GM21390 (cell line): ENCODE data around the gene MALL.
A peak's percentile ranks its signal among the peaks of the same experiment; 100 is the strongest.
"Not testable (repeated sequence)": the region's sequence is repeated elsewhere in the genome, so short reads cannot be mapped to it uniquely, and the experiment has no call there.

Experiments
- ATAC-seq: cut with Tn5 transposase; IDR thresholded peaks from one replicate; pipeline ENCODE4 v1.9.1; 2021; ENCODE audit not compliant: unreplicated experiment

MALL gene

GRCh38 chr2:110121052-110121334 is 5.4 kb upstream of the MALL start:
- no peak for ATAC-seq

- ATAC-seq = no peak
Measured at GRCh38 chr2:110120171-110121051, 4.8 kb upstream of the MALL start.

GRCh38 chr2:110116033-110116710 is 550 bp upstream of the MALL start:
- ATAC-seq = no peak

- no peak for ATAC-seq
Measured at GRCh38 chr2:110114831-110115255, 779 bp downstream of the MALL start.

DNA sequence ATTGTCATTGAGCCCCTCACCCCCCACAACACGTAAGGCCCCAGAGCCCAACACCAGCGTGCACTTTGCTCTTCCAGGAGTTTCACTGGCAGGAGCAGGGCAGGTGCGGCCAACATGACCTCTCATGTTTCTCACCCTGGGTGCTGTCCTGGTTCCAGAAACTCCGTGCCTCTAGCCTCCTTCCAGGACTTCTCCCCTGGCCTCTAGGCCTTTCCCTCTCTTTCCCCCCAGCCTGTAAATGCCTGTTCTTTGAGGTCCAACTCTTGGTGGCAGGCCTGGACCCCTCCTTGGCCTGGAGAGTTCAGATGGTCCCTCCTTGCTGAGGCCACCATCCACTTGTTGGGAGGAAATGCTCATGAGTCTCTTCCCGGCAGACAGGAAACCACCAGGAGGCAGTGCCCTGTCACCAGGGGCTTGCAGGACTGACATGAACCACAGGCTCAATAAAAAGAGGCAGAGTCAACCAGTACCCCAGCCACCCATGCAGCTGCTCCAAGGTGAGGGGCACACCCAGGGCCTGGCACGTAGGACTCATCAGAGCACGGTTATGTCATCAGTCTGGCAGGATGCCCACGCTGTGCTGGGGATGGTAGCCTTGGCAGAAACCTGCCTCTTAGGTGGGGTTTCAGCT is 1.5 kb downstream of the MALL start:
- no peak for ATAC-seq

DNA sequence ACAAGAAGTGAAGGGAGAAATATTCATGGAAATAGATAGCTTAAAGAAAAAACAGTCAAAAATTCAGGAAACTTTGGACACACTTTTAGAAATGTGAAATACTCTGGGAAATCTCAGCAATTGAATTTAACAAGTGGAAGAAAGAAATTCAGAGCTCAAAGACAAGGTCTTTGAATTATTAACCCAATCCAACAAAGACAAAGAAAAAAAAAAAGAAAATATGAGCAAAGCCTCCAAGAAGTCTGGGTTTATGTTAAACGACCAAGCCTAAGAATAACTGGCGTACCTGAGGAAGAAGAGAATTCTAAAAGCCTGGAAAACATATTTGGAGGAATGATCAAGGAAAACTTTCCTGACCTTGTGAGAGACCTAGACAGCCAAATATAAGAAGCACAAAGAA is 7.3 kb downstream of the MALL start:
- not testable (repeated sequence) for ATAC-seq

DNA sequence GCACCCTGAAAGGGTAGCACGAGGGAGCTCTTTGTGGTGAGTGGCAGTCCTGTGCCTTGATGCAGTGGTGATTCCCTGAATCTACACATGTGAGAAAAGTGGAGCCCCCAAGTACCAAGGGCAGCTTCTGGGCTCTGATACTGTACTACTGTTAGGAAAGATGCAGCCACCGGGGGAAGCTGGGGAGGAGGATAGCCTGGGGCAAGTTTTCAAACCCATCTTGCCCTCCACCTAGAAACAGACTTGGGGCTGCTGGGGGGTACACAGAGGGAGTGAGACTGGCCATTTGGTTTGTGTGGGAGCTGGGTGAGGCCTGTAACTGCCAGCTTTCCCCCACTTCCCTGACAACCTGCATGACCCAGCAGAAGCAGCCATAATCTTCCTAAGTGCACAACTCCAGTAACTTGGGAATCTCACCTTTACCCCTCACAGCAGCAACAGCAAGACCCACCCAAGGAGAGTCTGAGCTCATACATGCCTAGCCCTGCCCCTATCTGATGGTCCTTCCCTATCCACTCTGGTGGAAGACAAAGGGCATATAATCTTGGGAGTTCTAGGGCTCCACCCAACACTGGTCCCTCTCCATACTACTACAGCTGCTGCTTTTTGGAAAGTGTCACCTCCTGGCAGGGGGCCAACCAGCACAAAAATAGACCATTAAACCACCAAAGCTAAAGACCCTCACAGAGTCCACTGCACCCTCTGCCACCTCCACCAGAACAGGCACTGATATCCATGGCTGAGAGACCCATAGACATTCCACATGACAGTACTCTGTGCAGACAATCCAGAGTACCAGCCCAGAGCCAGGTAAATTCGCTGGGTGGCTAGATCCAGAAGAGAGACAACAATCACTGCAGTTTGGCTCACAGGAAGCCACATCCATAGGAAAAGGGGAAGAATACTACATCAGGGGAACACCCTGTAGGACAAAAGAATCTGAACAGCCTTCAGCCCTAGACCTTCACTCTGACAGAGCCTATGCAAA is 8.2 kb downstream of the MALL start:
- no peak for ATAC-seq

DNA sequence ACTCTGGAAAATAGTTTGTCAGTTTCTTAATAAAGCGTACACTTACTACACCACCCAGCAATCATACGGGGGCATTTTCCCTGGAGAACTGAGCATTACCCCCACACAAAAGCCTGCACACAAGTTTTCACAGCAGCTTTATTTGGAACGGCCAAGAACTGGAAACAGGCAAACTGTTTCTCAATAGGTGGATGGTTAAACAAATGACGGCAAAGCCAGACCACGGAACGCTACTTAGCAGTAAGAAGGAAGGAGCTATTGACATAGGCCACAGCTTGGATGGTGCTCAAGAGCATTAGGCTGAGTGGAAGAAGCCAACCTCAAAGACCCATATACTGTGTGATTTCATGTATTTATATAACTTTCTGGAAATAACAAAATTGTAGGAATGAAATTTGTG is 9.0 kb downstream of the MALL start:
- ATAC-seq = no peak

GRCh38 chr2:110105608-110106467 is 9.8 kb downstream of the MALL start:
- no peak for ATAC-seq

DNA sequence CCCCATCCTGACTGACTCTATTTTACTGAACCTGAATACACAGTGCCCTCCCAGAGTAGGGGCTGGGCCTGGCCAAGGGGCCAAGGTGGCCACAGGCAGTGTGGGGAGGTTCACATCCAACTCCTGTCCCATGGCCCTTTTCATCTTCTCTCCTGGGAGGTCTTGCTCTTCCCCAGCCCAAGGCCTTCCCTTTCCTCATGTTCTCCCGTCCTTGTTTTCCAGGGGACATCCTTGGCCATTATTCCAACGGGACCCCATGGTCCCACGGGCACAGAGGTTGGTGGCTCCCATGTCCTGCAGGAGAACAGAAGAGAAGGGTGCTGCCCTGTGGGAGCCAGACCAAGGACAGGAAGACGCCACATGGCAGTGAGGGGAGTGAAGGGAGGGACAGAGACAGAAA is 10.4 kb downstream of the MALL start:
- no peak for ATAC-seq

DNA sequence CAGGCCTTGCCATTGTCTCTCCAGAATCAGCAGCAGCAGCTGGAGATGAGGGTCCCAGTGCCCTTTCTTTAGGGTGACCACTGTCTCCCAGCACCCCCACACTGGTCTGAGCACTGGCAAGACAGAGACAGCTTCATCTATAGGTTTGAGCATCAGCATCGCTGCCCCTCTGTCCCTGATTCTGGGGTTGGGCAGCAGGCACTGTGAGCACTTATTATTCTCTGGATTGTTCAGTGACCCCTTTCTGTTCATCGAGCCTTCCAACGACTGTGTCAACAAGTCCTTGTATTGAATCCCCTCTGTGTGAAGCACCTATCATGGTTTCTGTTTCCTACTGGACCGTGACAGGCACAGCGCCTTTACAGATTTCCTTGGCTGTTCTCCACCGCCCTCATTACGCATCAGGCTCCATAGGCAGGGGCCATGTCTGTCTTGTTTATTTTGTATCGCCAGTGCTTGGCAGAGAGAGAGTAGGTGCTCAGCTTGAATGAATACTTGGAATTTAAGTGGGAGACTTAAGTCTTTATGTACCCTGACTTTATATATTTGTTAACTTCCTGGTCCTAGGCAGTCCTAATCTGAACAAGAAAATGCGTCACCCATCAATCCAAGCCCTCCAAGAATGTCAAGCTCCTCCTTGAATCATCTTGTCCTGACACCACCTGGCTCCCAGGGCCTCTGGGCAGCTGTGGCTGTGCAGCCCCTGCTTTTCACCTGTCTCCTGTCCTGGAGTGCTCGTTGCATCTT is 11.4 kb downstream of the MALL start:
- no peak for ATAC-seq

GRCh38 chr2:110103061-110103961 is 12.3 kb downstream of the MALL start:
- no peak for ATAC-seq

GRCh38 chr2:110101901-110102803 is 13.5 kb downstream of the MALL start:
- ATAC-seq = no peak

DNA sequence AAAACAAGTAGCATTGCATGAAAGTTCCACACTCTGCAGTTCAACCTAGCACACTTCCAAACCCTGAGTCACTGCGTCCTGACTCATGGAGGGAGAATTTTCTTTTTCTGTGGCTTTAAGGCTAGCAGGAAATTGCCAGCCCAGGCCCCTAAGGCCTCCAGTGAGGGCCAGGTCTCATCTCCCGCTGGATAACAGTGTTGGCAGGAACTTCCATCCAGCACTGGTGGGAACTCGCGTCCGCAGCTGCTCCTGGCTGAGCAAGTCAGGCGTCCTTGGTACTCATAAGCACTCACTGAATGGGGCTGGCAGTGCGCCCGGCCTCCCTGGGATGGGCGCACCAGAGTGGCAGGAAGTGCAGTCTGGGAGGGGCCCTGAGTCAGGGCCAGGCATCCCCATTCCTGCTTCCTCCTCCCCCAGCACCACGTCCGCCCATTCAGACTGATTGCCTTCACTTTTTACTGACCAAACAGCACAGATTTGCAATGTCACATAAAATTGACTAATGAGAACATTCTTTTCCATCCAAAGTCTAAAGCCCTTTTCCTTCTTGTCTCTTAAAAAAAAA is 14.3 kb downstream of the MALL start:
- ATAC-seq = peak; percentile 67

DNA sequence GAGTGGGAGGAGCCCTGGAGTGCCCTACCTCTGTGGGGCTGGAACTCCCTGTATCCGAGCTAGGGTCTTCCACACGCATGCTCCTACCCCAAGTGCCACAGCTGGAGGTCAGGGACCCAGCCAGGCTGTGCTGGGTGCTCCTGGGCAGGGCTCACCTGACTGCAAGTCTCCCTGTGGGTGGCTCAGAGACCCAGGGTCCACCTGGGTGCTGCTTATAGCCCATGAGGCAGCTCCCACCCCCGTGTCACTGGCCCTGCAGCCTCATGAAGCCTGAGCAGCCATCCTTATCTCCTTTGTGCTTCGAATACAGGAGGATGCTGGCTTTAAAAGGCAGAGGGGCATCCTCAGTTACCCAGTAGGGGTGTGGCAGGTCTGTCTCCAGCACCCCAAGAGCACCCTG is 14.7 kb downstream of the MALL start:
- ATAC-seq = not testable (repeated sequence)

GRCh38 chr2:110100480-110100879 is 15.1 kb downstream of the MALL start:
- no peak for ATAC-seq
